CD4-positive, alpha-beta T cell (primary cell): ENCODE results near the gene TRMU. TPM values are rescaled to one million over a fixed set of nuclear protein-coding genes. Genes with fewer than 3 reads are reported as not detected.

Experiments used
- ATAC-seq: fragments of 200-7000 bp; cut with Tn5 transposase; one replicate; pipeline ENCODE4 v1.10.0; 2022; ENCODE audit warnings: mild to moderate bottlenecking; ENCODE audit not compliant: poor library complexity
- CTCF ChIA-PET: fragments of 350-600 bp; sonication (Branson Sonifier 250); formaldehyde crosslinking; loops from one replicate; lab custom pipeline; 2021; ENCODE audit warnings: antibody characterized with exemption, inconsistent platforms; lab: Charles Lee
- POLR2A ChIA-PET: fragments of 350-600 bp; sonication (Branson Sonifier 250); formaldehyde crosslinking; loops from one replicate; lab custom pipeline; 2021; ENCODE audit warnings: antibody characterized with exemption, inconsistent platforms; lab: Charles Lee
- DNase-seq, 14 experiments: peaks; one replicate each; pipeline ENCODE4 v3.0.0-alpha.2; 2013 to 2020; ENCODE audit warnings: mixed read lengths in 2 of 14
- H3K27ac ChIP-seq, 2 donors: one replicate each; pipeline versions ENCODE4 v1.5.1 to v1.7.0; 2013; ENCODE audit warnings: low read length in 2 of 2, low read depth in 1 of 2, mild to moderate bottlenecking in 1 of 2
- H3K27me3 ChIP-seq, 2 experiments: 1 replicate in 1 of 2; 2 replicates in 1 of 2; pipeline versions ENCODE4 v1.6.1 to v1.7.0; 2013; ENCODE audit warnings: low read length in 2 of 2, control low read depth in 1 of 2, mild to moderate bottlenecking in 1 of 2, moderate library complexity in 1 of 2; ENCODE audit not compliant: insufficient read depth in 2 of 2, control insufficient read depth in 1 of 2
- H3K36me3 ChIP-seq: one replicate; pipeline ENCODE4 v1.6.1; 2013; ENCODE audit warnings: low read length, control low read depth; ENCODE audit not compliant: insufficient read depth
- H3K4me1 ChIP-seq: one replicate; pipeline ENCODE4 v1.6.1; 2013; ENCODE audit warnings: low read length, control low read depth; ENCODE audit not compliant: insufficient read depth
- H3K4me3 ChIP-seq: one replicate; pipeline ENCODE4 v1.5.1; 2013; ENCODE audit warnings: mild to moderate bottlenecking, low read length, moderate library complexity
- H3K9me3 ChIP-seq, 2 experiments: 1 replicate in 1 of 2; 2 replicates in 1 of 2; pipeline versions ENCODE4 v1.6.1 to v1.7.0; 2013; ENCODE audit warnings: low read length in 2 of 2, mild to moderate bottlenecking in 2 of 2, control low read depth in 1 of 2, moderate library complexity in 1 of 2; ENCODE audit not compliant: control insufficient read depth in 1 of 2, insufficient read depth in 1 of 2
- H3K27ac Mint-ChIP-seq: one replicate; pipeline ENCODE4 v1.8.0; 2020; ENCODE audit warnings: mixed read lengths
- H3K27me3 Mint-ChIP-seq: one replicate; pipeline ENCODE4 v1.8.0; 2021; ENCODE audit warnings: mixed read lengths
- H3K36me3 Mint-ChIP-seq: one replicate; pipeline ENCODE4 v1.8.0; 2021; ENCODE audit warnings: low read depth, mixed read lengths
- H3K4me1 Mint-ChIP-seq: one replicate; pipeline ENCODE4 v1.8.0; 2021; ENCODE audit warnings: low read depth, mixed read lengths
- H3K4me3 Mint-ChIP-seq: one replicate; pipeline ENCODE4 v1.8.0; 2020; ENCODE audit warnings: mild to moderate bottlenecking, mixed read lengths
- H3K9me3 Mint-ChIP-seq: one replicate; pipeline ENCODE4 v1.8.0; 2020; ENCODE audit warnings: mixed read lengths
- CTCF ChIP-seq: fragments of 200-600 bp; IDR thresholded peaks from one replicate; pipeline ENCODE4 v1.8.0; 2022; ENCODE audit warnings: antibody characterized with exemption, mild to moderate bottlenecking
- intact Hi-C, 2 experiments: fragments of 100-400 bp; cut with DNase I in 1 of 2; cut with micrococcal nuclease in 1 of 2; formaldehyde crosslinking; loops; one replicate each; pipeline versions ENCODE4 v1.15.1 to v1.9.0; 2023 to 2025; cut with DNase I, micrococcal nuclease
- total RNA-seq, 174 experiments: library from RNA in 2 of 174; stranded (reverse) in 2 of 174; gene quantifications; one replicate each; pipeline ENCODE4 v1.2.3 and lab custom pipeline; 2021 to 2026

TRMU gene
- total RNA-seq, 2 experiments from 2014 or later = 65.2 to 65.4 TPM

- intact Hi-C loops = loop anchor here in 1 of 2 experiments (10.0 kb wide), 1 partner anchor 115 kb away; no protein-coding TSS in a partner anchor
- no peak overlapping the region for H3K4me3 ChIP-seq
- H3K9me3 ChIP-seq = no peaks in the 10 kb centered on the region
- H3K9me3 Mint-ChIP-seq = no peaks in the 10 kb centered on the region
- no peaks in the 10 kb centered on the region for H3K36me3 ChIP-seq
- DNase-seq (no peak), ATAC-seq (no peak)
- H3K27ac Mint-ChIP-seq = no peak overlapping the region
- no peaks in the 10 kb centered on the region for H3K36me3 Mint-ChIP-seq
- H3K27ac ChIP-seq = no peak overlapping the region
- H3K4me3 Mint-ChIP-seq = no peak overlapping the region
- no peaks in the 10 kb centered on the region for H3K27me3 ChIP-seq
- CTCF ChIA-PET = no interaction called here
- no peak for TF ChIP-seq CTCF
- H3K4me1 ChIP-seq = peaks cover 7% of the 10 kb centered on the region
- no peaks in the 10 kb centered on the region for H3K27me3 Mint-ChIP-seq
- POLR2A ChIA-PET = no interaction called here
- peaks cover 5% of the 10 kb centered on the region for H3K4me1 Mint-ChIP-seq
Measured at GRCh38 chr22:46390105-46390651, 54.7 kb downstream of the TRMU start.

GRCh38 chr22:46390652-46391301, 55.3 kb downstream of the TRMU start:
- H3K36me3 ChIP-seq = no peaks in the 10 kb centered on the region
- no peak overlapping the region for H3K27ac ChIP-seq
- intact Hi-C loops = loop anchor here in 1 of 2 experiments (10.0 kb wide), 1 partner anchor 114 kb away; no protein-coding TSS in a partner anchor
- Mint-ChIP-seq H3K4me3 (no peak overlapping the region), H3K9me3 (no peaks in the 10 kb centered on the region), H3K4me1 (peaks cover 5% of the 10 kb centered on the region), H3K27me3 (no peaks in the 10 kb centered on the region), H3K36me3 (no peaks in the 10 kb centered on the region), H3K27ac (no peak overlapping the region)
- ChIA-PET POLR2A (no interaction called here), CTCF (no interaction called here)
- DNase-seq = no peak
- no peak overlapping the region for H3K4me3 ChIP-seq
- H3K27me3 ChIP-seq = no peaks in the 10 kb centered on the region
- H3K9me3 ChIP-seq = no peaks in the 10 kb centered on the region
- no peak for ATAC-seq
- H3K4me1 ChIP-seq = peaks cover 7% of the 10 kb centered on the region
- TF ChIP-seq CTCF = no peak

GRCh38 chr22:46391486-46392136, 56.1 kb downstream of the TRMU start:
- Mint-ChIP-seq H3K27ac (no peak overlapping the region), H3K27me3 (no peaks in the 10 kb centered on the region), H3K9me3 (no peaks in the 10 kb centered on the region), H3K4me1 (peaks cover 5% of the 10 kb centered on the region), H3K4me3 (no peak overlapping the region), H3K36me3 (no peaks in the 10 kb centered on the region)
- DNase-seq (no peak), ATAC-seq (no peak)
- H3K36me3 ChIP-seq = no peaks in the 10 kb centered on the region
- peaks cover 7% of the 10 kb centered on the region for H3K4me1 ChIP-seq
- intact Hi-C loops = loop anchor here in 1 of 2 experiments (10.0 kb wide), 1 partner anchor 113 kb away; no protein-coding TSS in a partner anchor
- ChIA-PET CTCF (no interaction called here), POLR2A (no interaction called here)
- no peak for TF ChIP-seq CTCF
- no peaks in the 10 kb centered on the region for H3K9me3 ChIP-seq
- H3K4me3 ChIP-seq = no peak overlapping the region
- H3K27me3 ChIP-seq = no peaks in the 10 kb centered on the region
- H3K27ac ChIP-seq = no peak overlapping the region
